SKM-1 treated with dmso at 0.1 percent for 144 hours (cell line): Measurements from ENCODE around the gene SLC10A6.

Experiments used
- DNase-seq: peaks from one replicate; lab custom pipeline; 2025; ENCODE audit not compliant: unreplicated experiment; lab: John Stamatoyannopoulos, UW

The SLC10A6 gene

GRCh38 chr4:86853209-86853608 is 4.0 kb upstream of the SLC10A6 start:
- DNase-seq, result no peak

- DNase-seq, result no peak
These were observed 1.0 kb downstream of the SLC10A6 start for GRCh38 chr4:86848136-86848535.

GRCh38 chr4:86847571-86847970 is 1.6 kb downstream of the SLC10A6 start:
- no peak for DNase-seq

- no peak for DNase-seq
These were observed 2.3 kb downstream of the SLC10A6 start for GRCh38 chr4:86846921-86847320.

GRCh38 chr4:86845593-86845992 is 3.6 kb downstream of the SLC10A6 start:
- no peak for DNase-seq

GRCh38 chr4:86841309-86841708 is 7.9 kb downstream of the SLC10A6 start:
- DNase-seq, result no peak

GRCh38 chr4:86840858-86841257 is 8.3 kb downstream of the SLC10A6 start:
- no peak for DNase-seq

- no peak for DNase-seq
These were observed 11.3 kb downstream of the SLC10A6 start for GRCh38 chr4:86837691-86838503.

GRCh38 chr4:86835677-86836076 is 13.5 kb downstream of the SLC10A6 start:
- DNase-seq, result no peak

GRCh38 chr4:86834901-86835300 is 14.3 kb downstream of the SLC10A6 start:
- no peak for DNase-seq

GRCh38 chr4:86833615-86834014 is 15.6 kb downstream of the SLC10A6 start:
- DNase-seq, result no peak

- no peak for DNase-seq
These were observed 17.7 kb downstream of the SLC10A6 start for GRCh38 chr4:86831262-86832130.

GRCh38 chr4:86825511-86825910 is 23.7 kb downstream of the SLC10A6 start:
- no peak for DNase-seq

GRCh38 chr4:86822136-86822535 is 27.0 kb downstream of the SLC10A6 start:
- no peak for DNase-seq

- DNase-seq, result no peak
These were observed 28.0 kb downstream of the SLC10A6 start for GRCh38 chr4:86821151-86821550.

- DNase-seq, result no peak
These were observed 29.6 kb downstream of the SLC10A6 start for GRCh38 chr4:86819561-86819960.

GRCh38 chr4:86818841-86819240 is 30.3 kb downstream of the SLC10A6 start:
- DNase-seq, result no peak

- no peak for DNase-seq
These were observed 31.0 kb downstream of the SLC10A6 start for GRCh38 chr4:86818211-86818610.

- no peak for DNase-seq
These were observed 32.5 kb downstream of the SLC10A6 start for GRCh38 chr4:86816501-86817273.

- DNase-seq, result no peak
These were observed 33.5 kb downstream of the SLC10A6 start for GRCh38 chr4:86815653-86816052.

GRCh38 chr4:86810847-86811246 is 38.3 kb downstream of the SLC10A6 start:
- DNase-seq, result no peak
